HG02610 (cell line): ENCODE data around the gene PAEP.
"Not testable (repeated sequence)": the region's sequence is repeated elsewhere in the genome, so short reads cannot be mapped to it uniquely, and the experiment has no call there.

Source experiments
- ATAC-seq: cut with Tn5 transposase; IDR thresholded peaks from one replicate; pipeline ENCODE4 v1.9.1; 2021; ENCODE audit warnings: mild to moderate bottlenecking, moderate library complexity; ENCODE audit not compliant: unreplicated experiment

PAEP gene

GRCh38 chr9:135561391-135562234, at the start of gene PAEP:
Gene PAEP (plus strand): TSS chr9:135561756.
- ATAC-seq: no peak

- ATAC-seq: no peak
These were observed 49.3 kb upstream of the PAEP start for GRCh38 chr9:135512241-135512603.

GRCh38 chr9:135512904-135513303, 48.7 kb upstream of the PAEP start:
- ATAC-seq: no peak

GRCh38 chr9:135513351-135513846, 48.2 kb upstream of the PAEP start:
- no peak for ATAC-seq

- not testable (repeated sequence) for ATAC-seq
These were observed 47.6 kb upstream of the PAEP start for GRCh38 chr9:135513906-135514305.

GRCh38 chr9:135514342-135515082, 47.0 kb upstream of the PAEP start:
- no peak for ATAC-seq

- ATAC-seq: no peak
These were observed 46.2 kb upstream of the PAEP start for GRCh38 chr9:135515083-135515951.

GRCh38 chr9:135516132-135516860, 45.3 kb upstream of the PAEP start:
- no peak for ATAC-seq

GRCh38 chr9:135517407-135517822, 44.1 kb upstream of the PAEP start:
- no peak for ATAC-seq

- ATAC-seq: no peak
These were observed 42.2 kb upstream of the PAEP start for GRCh38 chr9:135519179-135519971.

- ATAC-seq: no peak
These were observed 40.5 kb upstream of the PAEP start, which contains the start of gene LCN1 for GRCh38 chr9:135520916-135521607. Gene LCN1 (plus strand): TSS chr9:135521440. CDS start chr9:135521498, 58 bp downstream.

- ATAC-seq: no peak
These were observed 39.9 kb upstream of the PAEP start for GRCh38 chr9:135521608-135522095.

GRCh38 chr9:135522137-135522877, 39.2 kb upstream of the PAEP start:
- no peak for ATAC-seq

- ATAC-seq: no peak
These were observed 38.6 kb upstream of the PAEP start for GRCh38 chr9:135522931-135523330.

GRCh38 chr9:135523521-135524129, 37.9 kb upstream of the PAEP start:
- no peak for ATAC-seq

- no peak for ATAC-seq
These were observed 37.3 kb upstream of the PAEP start for GRCh38 chr9:135524130-135524861.
